Measurements from ENCODE around the gene IQGAP3. TPM values are rescaled to one million over a fixed set of nuclear protein-coding genes. Genes with fewer than 3 reads are reported as not detected.

The IQGAP3 gene
- total RNA-seq, 2 donors from 2014 or later: 28.6 to 36.9 TPM

- H3K4me3 Mint-ChIP-seq: no peak overlapping the region
- 91 to 98% methylated on average over 5 of the region's 5 CpGs for WGBS, 2 experiments (ENCODE audit: insufficient coverage in 1 of 2, insufficient read length in 1 of 2)
- no peak overlapping the region for H3K27ac ChIP-seq (ENCODE audit: low read depth, low read length)
- no peaks in the 10 kb centered on the region for H3K9me3 ChIP-seq (ENCODE audit: control insufficient read depth, low read length)
- no peak overlapping the region for H3K4me3 ChIP-seq (ENCODE audit: low read length)
- peaks cover 51% of the 10 kb centered on the region for H3K36me3 ChIP-seq (ENCODE audit: control insufficient read depth, insufficient read depth, low read length)
- no peaks in the 10 kb centered on the region for H3K27me3 ChIP-seq (ENCODE audit: control insufficient read depth, insufficient read depth, low read length, poor library complexity, severe bottlenecking)
- TF ChIP-seq, protein P1, sequence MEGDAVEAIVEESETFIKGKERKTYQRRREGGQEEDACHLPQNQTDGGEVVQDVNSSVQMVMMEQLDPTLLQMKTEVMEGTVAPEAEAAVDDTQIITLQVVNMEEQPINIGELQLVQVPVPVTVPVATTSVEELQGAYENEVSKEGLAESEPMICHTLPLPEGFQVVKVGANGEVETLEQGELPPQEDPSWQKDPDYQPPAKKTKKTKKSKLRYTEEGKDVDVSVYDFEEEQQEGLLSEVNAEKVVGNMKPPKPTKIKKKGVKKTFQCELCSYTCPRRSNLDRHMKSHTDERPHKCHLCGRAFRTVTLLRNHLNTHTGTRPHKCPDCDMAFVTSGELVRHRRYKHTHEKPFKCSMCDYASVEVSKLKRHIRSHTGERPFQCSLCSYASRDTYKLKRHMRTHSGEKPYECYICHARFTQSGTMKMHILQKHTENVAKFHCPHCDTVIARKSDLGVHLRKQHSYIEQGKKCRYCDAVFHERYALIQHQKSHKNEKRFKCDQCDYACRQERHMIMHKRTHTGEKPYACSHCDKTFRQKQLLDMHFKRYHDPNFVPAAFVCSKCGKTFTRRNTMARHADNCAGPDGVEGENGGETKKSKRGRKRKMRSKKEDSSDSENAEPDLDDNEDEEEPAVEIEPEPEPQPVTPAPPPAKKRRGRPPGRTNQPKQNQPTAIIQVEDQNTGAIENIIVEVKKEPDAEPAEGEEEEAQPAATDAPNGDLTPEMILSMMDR (conservative IDR thresholded peaks at IDR 0.05): no peak
- peak overlapping the region; percentile 60 for H3K27ac Mint-ChIP-seq
- no peak for DNase-seq
- peaks cover 35% of the 10 kb centered on the region for H3K36me3 Mint-ChIP-seq (ENCODE audit: low read depth)
- no peaks in the 10 kb centered on the region for H3K27me3 Mint-ChIP-seq (ENCODE audit: insufficient read depth)
- H3K4me1 Mint-ChIP-seq: peaks cover 4% of the 10 kb centered on the region
- H3K4me1 ChIP-seq (ENCODE audit: control insufficient read depth, insufficient read depth, low read length): no peaks in the 10 kb centered on the region
- no peaks in the 10 kb centered on the region for H3K9me3 Mint-ChIP-seq
- no peak overlapping the region for H3K9ac ChIP-seq (ENCODE audit: extremely low read depth, low read length, poor library complexity, severe bottlenecking)
Measured at GRCh38 chr1:156598125-156598524, 25.8 kb upstream of the IQGAP3 start.

DNA sequence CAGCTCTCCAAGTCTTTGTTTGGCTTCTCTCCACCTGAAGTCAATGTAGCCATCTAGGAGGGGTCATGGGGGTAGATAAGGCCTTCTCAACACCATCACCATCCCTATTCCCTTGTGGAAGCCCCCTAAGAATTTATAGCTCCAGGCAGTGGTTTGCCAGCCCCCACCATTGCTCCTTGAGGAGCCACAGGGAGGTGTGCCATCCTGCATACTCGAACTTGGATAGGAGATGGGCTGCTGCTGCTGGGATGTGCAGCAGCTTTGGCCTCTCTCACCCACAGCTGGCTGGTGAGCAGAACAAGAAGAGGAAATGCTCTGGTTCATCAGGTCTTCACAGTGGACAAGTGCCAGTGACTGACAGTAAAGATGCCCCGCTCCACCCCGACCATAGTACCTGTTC lies 24.1 kb upstream of the IQGAP3 start:
- Mint-ChIP-seq H3K27me3 (ENCODE audit: insufficient read depth) (no peaks in the 10 kb centered on the region), H3K4me1 (peaks cover 5% of the 10 kb centered on the region), H3K27ac (no peak overlapping the region), H3K36me3 (ENCODE audit: low read depth) (peaks cover 39% of the 10 kb centered on the region), H3K9me3 (no peaks in the 10 kb centered on the region), H3K4me3 (no peak overlapping the region)
- DNase-seq: no peak
- no peak overlapping the region for H3K9ac ChIP-seq (ENCODE audit: extremely low read depth, low read length, poor library complexity, severe bottlenecking)
- no peak overlapping the region for H3K27ac ChIP-seq (ENCODE audit: low read depth, low read length)
- peaks cover 51% of the 10 kb centered on the region for H3K36me3 ChIP-seq (ENCODE audit: control insufficient read depth, insufficient read depth, low read length)
- TF ChIP-seq, protein P1 (conservative IDR thresholded peaks at IDR 0.05): no peak
- H3K9me3 ChIP-seq (ENCODE audit: control insufficient read depth, low read length): no peaks in the 10 kb centered on the region
- H3K4me3 ChIP-seq (ENCODE audit: low read length): no peak overlapping the region
- no peaks in the 10 kb centered on the region for H3K4me1 ChIP-seq (ENCODE audit: control insufficient read depth, insufficient read depth, low read length)
- no peaks in the 10 kb centered on the region for H3K27me3 ChIP-seq (ENCODE audit: control insufficient read depth, insufficient read depth, low read length, poor library complexity, severe bottlenecking)
- WGBS, 2 experiments (ENCODE audit: insufficient coverage in 1 of 2, insufficient read length in 1 of 2): 90 to 95% methylated on average over 3 of the region's 3 CpGs

GRCh38 chr1:156595016-156595415 lies 22.7 kb upstream of the IQGAP3 start:
- Histone ChIP-seq H3K4me1 (ENCODE audit: control insufficient read depth, insufficient read depth, low read length) (no peaks in the 10 kb centered on the region), H3K36me3 (ENCODE audit: control insufficient read depth, insufficient read depth, low read length) (peaks cover 51% of the 10 kb centered on the region), H3K9ac (ENCODE audit: extremely low read depth, low read length, poor library complexity, severe bottlenecking) (no peak overlapping the region), H3K27ac (ENCODE audit: low read depth, low read length) (no peak overlapping the region), H3K27me3 (ENCODE audit: control insufficient read depth, insufficient read depth, low read length, poor library complexity, severe bottlenecking) (no peaks in the 10 kb centered on the region), H3K9me3 (ENCODE audit: control insufficient read depth, low read length) (no peaks in the 10 kb centered on the region), H3K4me3 (ENCODE audit: low read length) (no peak overlapping the region)
- Mint-ChIP-seq H3K9me3 (no peaks in the 10 kb centered on the region), H3K4me1 (peaks cover 5% of the 10 kb centered on the region), H3K36me3 (ENCODE audit: low read depth) (peaks cover 39% of the 10 kb centered on the region), H3K4me3 (no peak overlapping the region), H3K27ac (no peak overlapping the region), H3K27me3 (ENCODE audit: insufficient read depth) (no peaks in the 10 kb centered on the region)
- TF ChIP-seq, protein P1 (conservative IDR thresholded peaks at IDR 0.05): no peak
- 88 to 100% methylated on average over 2 of the region's 2 CpGs for WGBS, 2 experiments (ENCODE audit: insufficient coverage in 1 of 2, insufficient read length in 1 of 2)
- no peak for DNase-seq

All from endodermal cell (in vitro differentiated cells).